Panc1 (cell line): ENCODE results near the gene BLCAP. TPM values are rescaled to one million over a fixed set of nuclear protein-coding genes. Genes with fewer than 3 reads are reported as not detected.

Source experiments
- ATAC-seq: fragments of 200-7000 bp; cut with Tn5 transposase; 2 replicates; pipeline ENCODE4 v1.9.1; 2020; ENCODE audit warnings: mild to moderate bottlenecking, moderate library complexity
- BruUV-seq: library from RNA; stranded (reverse); fragments of 400-500 nt; replicated peaks from 2 replicates; lab custom pipeline; 2021; lab: Mats Ljungman, UMichigan
- CTCF ChIA-PET: fragments of 300-600 bp; sonication (Branson Sonifier 250); formaldehyde crosslinking; loops from one replicate; lab custom pipeline; 2022; ENCODE audit warnings: antibody characterized with exemption; lab: Charles Lee
- POLR2A ChIA-PET: fragments of 300-600 bp; sonication (Branson Sonifier 250); formaldehyde crosslinking; loops from one replicate; lab custom pipeline; 2022; ENCODE audit warnings: antibody characterized with exemption; lab: Charles Lee
- DNase-seq: peaks from one replicate; pipeline ENCODE4 v3.0.0-alpha.2; 2010; ENCODE audit warnings: low read depth, low spot score
- H3K27ac ChIP-seq: 2 replicates; pipeline ENCODE4 v1.5.1; 2011; ENCODE audit warnings: mild to moderate bottlenecking, low read length, inconsistent platforms
- H3K27me3 ChIP-seq: fragments of 200-500 bp; sonication (Bioruptor generic); 2 replicates; pipeline ENCODE4 v1.6.0; 2014; ENCODE audit warnings: low read length, inconsistent platforms; ENCODE audit not compliant: control insufficient read depth, insufficient read depth
- H3K36me3 ChIP-seq: fragments of 200-500 bp; sonication (Bioruptor generic); 2 replicates; pipeline ENCODE4 v1.5.1; 2014; ENCODE audit warnings: inconsistent platforms, mild to moderate bottlenecking, low read length, moderate library complexity; ENCODE audit not compliant: control insufficient read depth, insufficient read depth
- H3K4me1 ChIP-seq: 2 replicates; pipeline ENCODE4 v1.5.1; 2011; ENCODE audit warnings: inconsistent platforms, mild to moderate bottlenecking, low read length, moderate library complexity; ENCODE audit not compliant: control insufficient read depth, insufficient read depth
- H3K4me3 ChIP-seq, 2 experiments: 2 replicates each; pipeline ENCODE4 v1.5.1; 2011 to 2012; ENCODE audit warnings: low read depth in 2 of 2, low read length in 2 of 2, mild to moderate bottlenecking in 2 of 2, inconsistent platforms in 1 of 2, moderate library complexity in 1 of 2
- H3K9me3 ChIP-seq: fragments of 200-500 bp; sonication (Bioruptor generic); 2 replicates; pipeline ENCODE4 v1.5.1; 2014; ENCODE audit warnings: low read depth, mild to moderate bottlenecking, inconsistent platforms, low read length, moderate library complexity; ENCODE audit not compliant: control insufficient read depth, insufficient read depth
- CTCF ChIP-seq: fragments of 450-650 bp; IDR thresholded peaks from 2 replicates; pipeline ENCODE4 v1.5.1; 2017; ENCODE audit warnings: mild to moderate bottlenecking
- POLR2AphosphoS5 ChIP-seq: IDR thresholded peaks from 2 replicates; pipeline ENCODE4 v1.6.1; 2012; ENCODE audit warnings: mild to moderate bottlenecking, low read depth, low read length, moderate library complexity
- REST ChIP-seq, 2 experiments: IDR thresholded peaks; 2 replicates each; pipeline ENCODE4 v1.6.1; 2011 to 2012; ENCODE audit warnings: low read depth in 2 of 2, control low read depth in 1 of 2, low read length in 1 of 2, mild to moderate bottlenecking in 1 of 2, moderate library complexity in 1 of 2; ENCODE audit not compliant: insufficient read depth in 1 of 2
- SIN3A ChIP-seq: IDR thresholded peaks from 2 replicates; pipeline ENCODE4 v1.6.1; 2012; ENCODE audit warnings: low read depth, mild to moderate bottlenecking, low read length, moderate library complexity, borderline replicate concordance; ENCODE audit not compliant: insufficient read depth
- TCF7L2 ChIP-seq: IDR thresholded peaks from 2 replicates; pipeline ENCODE4 v1.6.1; 2011; ENCODE audit warnings: mild to moderate bottlenecking, low read depth, low read length, inconsistent platforms
- in situ Hi-C: cut with HindIII; loops from 2 replicates; pipeline ENCODE4 v1.10.0; 2016; ENCODE audit warnings: low sequenced_read_pairs, low pct_unique_long_range_greater_than_20kb
- intact Hi-C: fragments of 100-400 bp; cut with micrococcal nuclease; formaldehyde crosslinking; loops from one replicate; pipeline ENCODE4 v1.10.0; 2022; ENCODE audit not compliant: unreplicated experiment
- total RNA-seq: library from RNA; stranded (reverse); gene quantifications from one replicate; pipeline ENCODE4 v1.2.1, GENCODE V29; 2021; ENCODE audit not compliant: unreplicated experiment

BLCAP gene
- total RNA-seq, 1 experiment from 2014 or later: 50.1 TPM

- ATAC-seq (no peak), DNase-seq (no peak)
- Histone ChIP-seq H3K27me3 (peaks cover 21% of the 10 kb centered on the region), H3K4me1 (no peaks in the 10 kb centered on the region; the same call in 1 of the 2 replicates), H3K4me3 (no peak overlapping the region), H3K27ac (no peak overlapping the region), H3K36me3 (no peaks in the 10 kb centered on the region), H3K9me3 (no peaks in the 10 kb centered on the region)
- TF ChIP-seq TCF7L2 (no peak), CTCF (no peak), POLR2AphosphoS5 (no peak), REST (IDR thresholded peaks at IDR 0.05; ENCODE audit: insufficient read depth in 1 of 2, low read depth in 2 of 2, low read length in 1 of 2) (no peak), SIN3A (no peak)
- CTCF ChIA-PET: no interaction called here
- no TSS peak for BruUV-seq
- intact Hi-C loops: loop anchor here (10.0 kb wide), 1 partner anchor 347 kb away; no protein-coding TSS in a partner anchor
- in situ Hi-C loops: no loop called here
- POLR2A ChIA-PET: no interaction called here
These were observed 40.3 kb upstream of the BLCAP start for GRCh38 chr20:37567671-37568588.

- no peak for ATAC-seq
These were observed 39.6 kb upstream of the BLCAP start for GRCh38 chr20:37567331-37567665.

More at GRCh38 chr20:37567331-37567665, 39.6 kb upstream of the BLCAP start:
- intact Hi-C loops: loop anchor here (10.0 kb wide), 1 partner anchor 348 kb away; no protein-coding TSS in a partner anchor
- TF ChIP-seq SIN3A (no peak), REST (IDR thresholded peaks at IDR 0.05; ENCODE audit: insufficient read depth in 1 of 2, low read depth in 2 of 2, low read length in 1 of 2) (no peak), TCF7L2 (no peak)
- Histone ChIP-seq H3K27ac (no peak overlapping the region), H3K4me3 (no peak overlapping the region), H3K4me1 (no peaks in the 10 kb centered on the region; the same call in 1 of the 2 replicates), H3K9me3 (no peaks in the 10 kb centered on the region), H3K27me3 (peaks cover 21% of the 10 kb centered on the region), H3K36me3 (no peaks in the 10 kb centered on the region)
- DNase-seq: no peak
- in situ Hi-C loops: no loop called here
- no TSS peak for BruUV-seq
- ChIA-PET CTCF (no interaction called here), POLR2A (no interaction called here)
